Adipocyte (in vitro differentiated cells): Measurements from ENCODE around the gene ZNF701.
"Not testable (repeated sequence)": the region's sequence is repeated elsewhere in the genome, so short reads cannot be mapped to it uniquely, and the experiment has no call there.

Experiments
- DNase-seq: peaks from one replicate; pipeline ENCODE4 v3.0.0-alpha.2; 2015; ENCODE audit warnings: low read depth
- H3K27me3 ChIP-seq: replicated peaks from 2 replicates; pipeline ENCODE4 v1.7.0; 2013; ENCODE audit warnings: mild to moderate bottlenecking, low read length, moderate library complexity; ENCODE audit not compliant: control insufficient read depth, insufficient read depth
- H3K36me3 ChIP-seq: 2 replicates; pipeline ENCODE4 v1.7.0; 2013; ENCODE audit warnings: low read length, mild to moderate bottlenecking, moderate library complexity; ENCODE audit not compliant: control insufficient read depth, insufficient read depth, severe bottlenecking
- H3K4me1 ChIP-seq: 2 replicates; pipeline ENCODE4 v1.7.0; 2013; ENCODE audit warnings: mild to moderate bottlenecking, low read length, moderate library complexity; ENCODE audit not compliant: control insufficient read depth, insufficient read depth
- H3K4me3 ChIP-seq: 2 replicates; pipeline ENCODE4 v1.7.0; 2013; ENCODE audit warnings: mild to moderate bottlenecking, low read length, moderate library complexity
- H3K9ac ChIP-seq: 2 replicates; pipeline ENCODE4 v1.7.0; 2013; ENCODE audit warnings: mild to moderate bottlenecking, low read length, moderate library complexity
- H3K9me3 ChIP-seq: 2 replicates; pipeline ENCODE4 v1.7.0; 2013; ENCODE audit warnings: mild to moderate bottlenecking, low read length, moderate library complexity; ENCODE audit not compliant: control insufficient read depth

The ZNF701 gene

GRCh38 chr19:52567921-52568320 is 2.2 kb upstream of the ZNF701 start:
- no peak overlapping the region for H3K4me3 ChIP-seq
- no peak for DNase-seq

GRCh38 chr19:52569638-52569999 is 468 bp upstream of the ZNF701 start:
- H3K4me3 ChIP-seq = peak overlapping the region; percentile 95

More at GRCh38 chr19:52567921-52568320, 2.2 kb upstream of the ZNF701 start:
- Histone ChIP-seq H3K27me3 (no peaks in the 10 kb centered on the region), H3K9ac (no peak overlapping the region), H3K9me3 (peaks cover 32% of the 10 kb centered on the region), H3K36me3 (peaks cover 26% of the 10 kb centered on the region), H3K4me1 (peaks cover 10% of the 10 kb centered on the region)

GRCh38 chr19:52584736-52585440 is 14.8 kb downstream of the ZNF701 start:
- Histone ChIP-seq H3K27me3 (no peaks in the 10 kb centered on the region), H3K36me3 (peaks cover 40% of the 10 kb centered on the region)
- DNase-seq = no peak

More at GRCh38 chr19:52569638-52569999, 468 bp upstream of the ZNF701 start:
- H3K36me3 ChIP-seq = peaks cover 20% of the 10 kb centered on the region
- H3K9ac ChIP-seq = peak overlapping the region; percentile 80
- H3K9me3 ChIP-seq = peaks cover 15% of the 10 kb centered on the region
- H3K4me1 ChIP-seq = peaks cover 10% of the 10 kb centered on the region
- not testable (repeated sequence) for H3K27me3 ChIP-seq
- DNase-seq = peak; percentile 24

DNA sequence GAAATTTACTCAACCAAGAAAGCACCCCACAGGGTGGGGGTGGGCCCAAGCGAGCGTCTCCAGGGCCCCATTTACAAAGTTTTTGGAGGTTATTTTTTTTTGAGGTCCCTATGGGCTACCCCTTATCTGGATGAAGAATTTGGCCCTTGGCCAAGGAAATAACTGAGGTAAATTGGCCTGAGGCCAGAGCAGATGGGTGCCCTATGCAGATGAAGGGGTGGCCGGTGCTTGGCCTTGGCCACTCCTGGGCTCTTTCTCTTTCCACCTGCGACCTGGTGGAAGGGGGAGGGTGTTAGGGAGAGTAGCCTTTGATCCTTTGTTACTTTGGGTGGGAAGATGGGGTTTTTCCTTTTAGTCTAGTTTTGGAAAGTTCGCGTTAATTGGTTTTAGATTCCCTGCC is 15.5 kb downstream of the ZNF701 start:
- H3K27me3 ChIP-seq = no peaks in the 10 kb centered on the region
- DNase-seq = no peak
- H3K9me3 ChIP-seq = peaks cover 18% of the 10 kb centered on the region
- H3K4me3 ChIP-seq = no peak overlapping the region
- H3K9ac ChIP-seq = no peak overlapping the region
- H3K36me3 ChIP-seq = peaks cover 35% of the 10 kb centered on the region
- H3K4me1 ChIP-seq = no peaks in the 10 kb centered on the region

More at GRCh38 chr19:52584736-52585440, 14.8 kb downstream of the ZNF701 start:
- H3K9me3 ChIP-seq = peaks cover 18% of the 10 kb centered on the region
- H3K4me3 ChIP-seq = peak overlapping the region; percentile 73
- H3K9ac ChIP-seq = peak overlapping the region; percentile 29
- H3K4me1 ChIP-seq = no peaks in the 10 kb centered on the region

DNA sequence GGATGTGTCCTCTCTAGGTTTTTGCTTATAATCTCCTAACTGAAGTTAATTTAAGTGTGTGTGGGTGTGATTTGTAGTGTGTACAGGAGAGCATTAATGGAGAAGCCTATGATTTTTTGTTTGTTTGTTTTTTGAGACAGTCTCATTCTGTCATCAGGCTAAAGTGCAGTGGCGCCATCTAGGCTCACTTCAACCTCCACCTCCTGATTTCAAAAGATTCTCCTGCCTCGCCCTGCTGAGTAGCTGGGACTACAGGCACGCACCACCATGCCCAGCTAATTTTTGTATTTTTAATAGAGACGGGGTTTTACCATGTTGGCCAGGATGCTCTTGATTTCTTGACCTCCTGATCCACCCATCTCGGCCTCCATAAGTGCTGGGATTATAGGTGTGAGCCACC is 20.6 kb downstream of the ZNF701 start:
- Histone ChIP-seq H3K9ac (no peak overlapping the region), H3K36me3 (peaks cover 10% of the 10 kb centered on the region), H3K4me3 (no peak overlapping the region), H3K27me3 (no peaks in the 10 kb centered on the region), H3K9me3 (peaks cover 2% of the 10 kb centered on the region), H3K4me1 (no peaks in the 10 kb centered on the region)
- no peak for DNase-seq

DNA sequence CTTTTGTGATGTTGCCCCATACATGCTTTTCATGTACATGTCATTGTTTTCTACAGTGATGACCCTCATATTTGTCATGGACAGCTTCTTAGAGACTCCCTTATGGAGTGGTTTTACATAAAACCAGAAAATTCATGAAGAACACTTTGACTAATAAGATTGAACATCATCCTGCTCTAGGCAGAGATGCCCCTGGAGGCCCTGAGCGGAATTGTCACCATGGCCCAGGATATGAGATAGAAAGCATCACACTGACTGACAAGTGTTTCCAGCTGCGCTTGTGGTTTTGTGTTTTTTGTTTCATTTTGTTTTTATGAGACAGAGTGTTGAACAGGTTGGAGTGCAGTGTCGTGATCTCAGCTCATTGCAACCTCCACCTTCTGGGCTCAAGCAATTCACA is 22.2 kb downstream of the ZNF701 start:
- H3K9ac ChIP-seq = no peak overlapping the region
- H3K36me3 ChIP-seq = peaks cover 20% of the 10 kb centered on the region
- no peaks in the 10 kb centered on the region for H3K4me1 ChIP-seq
- no peaks in the 10 kb centered on the region for H3K27me3 ChIP-seq
- H3K9me3 ChIP-seq = peaks cover 17% of the 10 kb centered on the region
- no peak overlapping the region for H3K4me3 ChIP-seq
- DNase-seq = no peak

GRCh38 chr19:52593441-52593840 is 23.4 kb downstream of the ZNF701 start:
- Histone ChIP-seq H3K36me3 (peaks cover 20% of the 10 kb centered on the region), H3K9me3 (peaks cover 17% of the 10 kb centered on the region)
- H3K4me3 ChIP-seq, H3K27me3 ChIP-seq, DNase-seq, H3K9ac ChIP-seq, H3K4me1 ChIP-seq: not testable (repeated sequence)

DNA sequence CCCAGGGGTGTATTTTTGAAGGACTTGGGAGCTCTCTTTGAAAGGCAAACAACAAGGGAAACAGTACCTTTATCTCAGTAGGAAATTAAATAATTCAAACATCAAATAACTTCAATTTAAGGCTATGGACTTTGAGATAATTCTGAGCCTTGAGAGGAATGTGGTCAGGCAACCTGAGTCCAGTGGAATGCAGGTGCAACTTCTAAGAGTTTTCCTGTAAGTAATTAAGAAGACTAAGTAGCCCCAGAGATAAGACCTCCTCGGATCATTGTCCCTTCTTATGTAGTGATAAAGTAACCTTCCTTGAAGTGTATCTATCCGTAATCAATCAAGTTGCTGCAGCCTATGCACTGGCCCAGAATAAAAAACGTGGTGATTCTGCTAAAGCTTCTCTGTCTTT is 29.2 kb downstream of the ZNF701 start:
- H3K9me3 ChIP-seq = peaks cover 17% of the 10 kb centered on the region
- peaks cover 14% of the 10 kb centered on the region for H3K36me3 ChIP-seq
- no peak overlapping the region for H3K4me3 ChIP-seq
- DNase-seq = no peak
- no peaks in the 10 kb centered on the region for H3K27me3 ChIP-seq
- no peak overlapping the region for H3K9ac ChIP-seq
- H3K4me1 ChIP-seq = peaks cover 10% of the 10 kb centered on the region

DNA sequence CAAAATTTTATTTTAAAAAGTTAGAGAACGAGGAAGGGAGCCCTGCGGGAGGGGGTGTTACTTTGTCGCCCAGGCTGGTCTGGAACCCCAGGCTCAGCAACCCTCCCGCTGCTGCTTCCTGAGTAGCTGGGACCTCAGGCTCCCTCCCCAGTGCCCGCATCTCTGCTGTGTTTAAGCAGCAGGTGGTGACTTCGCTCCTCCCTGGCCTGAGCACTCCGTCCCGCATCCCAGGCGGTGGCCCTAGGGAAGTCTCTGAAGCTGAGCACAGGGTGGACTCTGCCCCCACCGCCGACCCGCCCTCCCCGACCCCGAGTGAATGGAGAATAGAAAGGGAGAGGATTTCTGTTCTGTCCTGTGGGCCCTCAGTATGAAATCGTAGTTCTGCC is 30.5 kb downstream of the ZNF701 start:
- no peak for DNase-seq
- Histone ChIP-seq H3K36me3 (peaks cover 11% of the 10 kb centered on the region), H3K4me1 (peaks cover 10% of the 10 kb centered on the region), H3K27me3 (no peaks in the 10 kb centered on the region), H3K4me3 (peak overlapping the region; percentile 85), H3K9ac (peak overlapping the region; percentile 71), H3K9me3 (peaks cover 16% of the 10 kb centered on the region)

DNA sequence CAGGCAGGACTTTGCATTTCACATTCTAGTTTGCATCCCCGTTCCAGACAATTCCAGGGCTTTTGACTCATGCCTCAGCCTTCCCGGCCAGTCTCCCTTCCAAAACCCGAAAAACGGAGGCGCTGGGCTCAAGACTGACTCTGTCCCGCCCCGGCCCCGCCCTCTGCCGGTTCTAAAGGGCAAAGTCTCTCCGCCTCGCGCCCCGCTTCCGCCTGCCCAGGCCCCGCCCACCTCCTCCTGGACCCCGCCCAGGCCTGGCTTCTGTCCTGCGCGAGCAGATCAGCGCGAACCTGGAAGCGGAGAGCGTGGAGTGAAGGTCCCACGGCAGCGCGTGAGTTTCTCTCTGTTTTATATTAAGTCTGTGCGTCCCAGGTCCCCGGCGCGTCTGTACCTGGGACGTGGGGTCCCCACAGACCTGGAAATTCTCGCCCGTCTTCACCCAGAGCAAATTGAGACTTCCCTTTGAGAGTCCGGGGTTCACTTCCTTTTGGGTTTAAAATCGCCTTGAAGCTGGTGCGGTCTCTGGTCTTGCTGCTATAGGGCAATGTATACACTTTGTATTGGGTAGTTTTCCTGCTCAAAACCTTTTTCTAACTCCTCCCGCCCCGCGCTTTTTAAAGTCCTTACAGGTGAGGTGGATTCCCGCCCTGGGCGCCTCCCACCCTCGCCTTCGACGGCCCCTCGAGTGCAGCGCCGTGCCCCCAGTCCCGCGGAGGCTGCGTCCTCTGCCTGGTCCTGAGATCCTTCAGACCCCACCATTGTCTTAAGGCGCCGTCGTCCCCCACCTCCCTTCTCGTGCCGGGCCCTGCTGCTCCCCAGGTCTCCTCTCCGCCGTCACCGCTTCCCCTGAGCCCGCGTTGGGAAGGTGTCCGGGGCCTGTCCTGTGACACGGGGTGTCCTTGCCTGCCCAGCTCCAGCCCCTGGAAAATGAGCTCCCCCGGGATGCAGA is 31.2 kb downstream of the ZNF701 start:
- H3K9me3 ChIP-seq = peaks cover 9% of the 10 kb centered on the region
- H3K4me1 ChIP-seq = peaks cover 10% of the 10 kb centered on the region
- peak overlapping the region; percentile 74 for H3K9ac ChIP-seq
- H3K4me3 ChIP-seq = peak overlapping the region; percentile 85
- peaks cover 4% of the 10 kb centered on the region for H3K36me3 ChIP-seq
- H3K27me3 ChIP-seq = no peaks in the 10 kb centered on the region
- DNase-seq = peak; percentile 98

- H3K27me3 ChIP-seq, H3K4me1 ChIP-seq, H3K9me3 ChIP-seq, H3K36me3 ChIP-seq: not testable (repeated sequence)
- Histone ChIP-seq H3K9ac (peak overlapping the region; percentile 74), H3K4me3 (peak overlapping the region; percentile 85)
- peak; percentile 39 for DNase-seq
These were observed 31.9 kb downstream of the ZNF701 start for GRCh38 chr19:52601974-52602366.
